HG03196 (cell line): Measurements from ENCODE around the gene ZNF77.
"Not testable (repeated sequence)": the region's sequence is repeated elsewhere in the genome, so short reads cannot be mapped to it uniquely, and the experiment has no call there.

Experiments
- ATAC-seq: cut with Tn5 transposase; IDR thresholded peaks from one replicate; pipeline ENCODE4 v1.9.1; 2021; ENCODE audit not compliant: unreplicated experiment

The ZNF77 gene

DNA sequence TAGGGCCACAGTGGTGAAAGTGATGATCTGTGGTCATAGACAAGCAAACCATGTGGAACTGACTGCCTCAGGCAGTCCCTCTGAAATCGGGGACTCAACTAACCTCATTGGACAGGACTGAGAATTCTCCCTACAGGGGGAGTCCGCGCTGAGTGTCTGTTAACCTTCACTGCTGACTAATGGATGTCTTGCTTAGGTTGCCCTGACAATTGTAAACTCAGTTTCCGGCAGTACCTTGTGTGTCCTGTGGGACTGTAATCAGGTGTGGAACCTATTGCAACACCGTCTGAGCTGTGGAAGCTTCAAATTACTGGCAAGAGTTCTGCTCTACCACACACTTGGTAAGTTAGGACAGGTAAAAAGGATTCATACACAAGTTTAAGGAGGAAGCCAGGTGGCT, 21.8 kb downstream of the ZNF77 start:
- no peak for ATAC-seq

- ATAC-seq = no peak
These were observed 27.2 kb downstream of the ZNF77 start for GRCh38 chr19:2917275-2918184.

- ATAC-seq = no peak
These were observed 32.5 kb downstream of the ZNF77 start for GRCh38 chr19:2912306-2912705.

DNA sequence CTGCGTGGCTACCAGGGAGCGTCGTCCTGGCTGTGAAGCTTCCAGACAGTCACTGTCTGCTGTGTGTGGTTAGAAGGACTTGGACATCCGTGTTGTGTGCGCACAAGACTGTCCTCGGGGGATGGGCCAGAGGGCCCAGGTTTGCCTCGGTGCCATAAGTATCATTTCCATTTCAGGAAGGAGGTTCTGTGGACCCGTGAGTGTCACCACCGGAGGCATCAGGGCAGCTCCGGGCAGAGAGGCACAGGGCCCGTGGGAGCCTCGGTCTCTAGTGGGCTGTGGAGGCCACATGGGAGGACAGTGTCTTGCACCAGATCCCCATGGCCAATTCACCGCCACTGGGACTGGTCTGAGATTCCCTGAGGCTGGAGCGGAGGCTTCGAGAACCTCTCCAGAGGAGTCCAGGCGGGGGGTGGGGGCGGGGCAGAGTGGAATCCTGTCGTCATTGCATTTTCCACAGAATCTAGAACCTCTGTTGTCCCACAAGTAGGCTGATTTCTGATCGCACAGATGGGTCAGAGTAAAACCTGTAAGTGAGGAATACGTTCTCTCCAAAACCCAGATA, 38.1 kb downstream of the ZNF77 start:
- no peak for ATAC-seq

- ATAC-seq = no peak
These were observed 38.8 kb downstream of the ZNF77 start for GRCh38 chr19:2905918-2906519.

DNA sequence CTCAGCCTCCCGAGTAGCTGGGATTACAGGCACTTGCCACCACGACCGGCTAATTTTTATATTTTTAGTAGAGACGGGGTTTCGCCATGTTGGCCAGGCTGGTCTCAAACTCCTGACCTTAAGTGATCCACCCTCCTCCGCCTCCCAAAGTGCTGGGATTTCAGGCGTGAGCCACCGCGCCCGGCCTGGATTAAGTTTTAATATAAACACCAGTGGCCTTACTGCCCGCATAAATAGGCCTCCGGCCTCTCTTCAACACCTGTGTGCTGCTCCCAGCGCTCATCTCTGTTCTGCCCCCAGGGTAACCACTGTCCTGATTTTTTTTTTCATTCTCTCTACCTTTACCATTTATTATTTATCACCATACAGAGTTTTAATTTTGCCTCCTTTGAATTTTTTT, 41.4 kb downstream of the ZNF77 start:
- ATAC-seq = not testable (repeated sequence)

GRCh38 chr19:2902590-2903218, 42.1 kb downstream of the ZNF77 start:
- ATAC-seq = no peak

DNA sequence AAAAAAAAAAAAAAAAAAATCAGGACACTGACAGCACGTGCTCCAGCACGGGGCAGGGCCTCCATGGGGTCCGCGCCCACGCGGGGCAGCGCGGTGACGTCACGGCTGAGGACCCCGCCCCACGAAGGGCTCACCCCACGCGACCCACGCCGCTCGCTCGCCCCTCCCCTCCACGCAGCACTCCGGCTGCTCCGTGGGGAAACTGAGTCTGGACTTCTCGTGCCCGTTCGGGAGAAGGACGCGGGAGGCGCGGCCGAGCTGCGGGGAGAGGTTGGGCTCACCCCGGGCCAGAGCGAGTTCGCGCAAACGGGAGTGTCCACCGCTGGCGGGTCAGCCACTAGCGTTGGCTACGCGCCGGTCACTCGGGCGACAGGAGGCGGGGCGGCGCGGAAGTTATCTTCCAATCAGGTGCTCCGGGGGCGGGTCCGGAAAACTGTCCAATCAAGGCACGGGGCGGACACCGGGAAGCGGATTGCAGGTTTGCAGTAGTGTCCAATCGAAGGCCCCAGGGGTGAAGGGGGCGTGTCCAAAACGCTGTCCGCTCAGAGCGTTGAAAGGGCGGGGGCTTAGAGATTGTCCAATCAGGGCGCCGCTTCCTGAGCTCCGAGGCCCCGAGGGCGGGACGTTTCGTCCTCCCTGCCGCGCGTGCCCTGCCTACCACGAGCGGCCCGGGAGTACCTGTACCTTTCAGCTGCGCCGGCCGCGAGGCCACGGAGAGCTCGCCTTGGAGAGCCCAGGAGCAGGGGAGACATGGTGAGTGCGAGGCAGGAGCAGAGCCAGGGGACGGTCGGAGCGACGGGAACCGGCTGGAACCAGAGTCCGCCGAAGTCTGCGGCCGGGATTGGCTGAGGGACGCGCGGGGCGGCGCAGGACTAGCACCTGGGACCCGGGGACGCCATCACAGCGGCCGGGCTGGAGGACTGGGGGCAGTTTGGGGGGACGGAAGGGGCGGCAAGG, 44.2 kb downstream of the ZNF77 start, which contains the start of gene ZNF57:
Gene ZNF57, plus strand, starts transcription at position 633 of the 957 bp plus-strand sequence. Its CDS starts 118 bp downstream, at position 751.
- peak; percentile 91 for ATAC-seq

DNA sequence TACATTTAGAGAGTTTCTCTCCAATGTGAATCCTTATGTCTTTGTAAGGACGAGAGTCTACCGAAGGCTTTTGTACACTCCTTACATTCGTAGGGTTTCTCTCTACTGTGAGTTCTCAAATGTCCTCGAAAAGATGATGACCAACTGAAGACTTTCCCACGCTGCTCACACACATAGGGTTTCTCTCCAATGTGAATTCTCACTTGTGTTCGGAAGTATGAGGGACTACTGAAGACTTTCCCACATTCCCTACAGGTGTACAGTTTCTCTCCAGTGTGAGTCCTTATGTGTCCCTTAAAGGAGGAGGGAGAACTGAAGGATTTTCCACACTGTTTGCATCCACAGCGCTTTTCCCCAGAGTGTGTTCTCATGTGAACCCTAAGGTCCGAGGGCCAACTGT, 48.1 kb downstream of the ZNF77 start:
- no peak for ATAC-seq

GRCh38 chr19:2890531-2890930, 54.2 kb downstream of the ZNF77 start:
- ATAC-seq = not testable (repeated sequence)

DNA sequence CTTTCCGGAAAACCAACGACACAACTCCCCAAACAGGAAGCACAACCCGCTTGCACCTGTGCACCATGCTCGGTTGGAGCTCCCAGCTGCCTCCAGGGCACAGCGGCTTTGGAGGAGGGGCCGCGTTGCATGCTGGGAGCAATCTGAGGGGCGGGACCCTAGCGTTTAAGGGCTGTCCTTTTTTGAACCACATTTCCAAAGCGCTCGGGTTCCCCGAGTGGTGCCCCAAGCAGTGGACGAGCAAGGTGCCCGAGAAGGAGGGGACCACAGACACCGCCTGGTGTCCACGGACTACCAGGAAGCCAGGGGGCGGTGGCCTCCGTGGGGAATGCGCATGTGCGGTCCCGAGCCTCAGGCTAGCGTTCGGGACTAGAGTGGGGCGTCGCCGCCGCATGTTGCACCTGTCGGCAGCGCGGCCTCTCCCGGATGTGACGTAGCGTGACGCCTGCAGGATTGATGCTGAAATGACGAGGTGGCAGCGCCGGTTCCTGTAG, 56.0 kb downstream of the ZNF77 start:
- ATAC-seq = no peak

DNA sequence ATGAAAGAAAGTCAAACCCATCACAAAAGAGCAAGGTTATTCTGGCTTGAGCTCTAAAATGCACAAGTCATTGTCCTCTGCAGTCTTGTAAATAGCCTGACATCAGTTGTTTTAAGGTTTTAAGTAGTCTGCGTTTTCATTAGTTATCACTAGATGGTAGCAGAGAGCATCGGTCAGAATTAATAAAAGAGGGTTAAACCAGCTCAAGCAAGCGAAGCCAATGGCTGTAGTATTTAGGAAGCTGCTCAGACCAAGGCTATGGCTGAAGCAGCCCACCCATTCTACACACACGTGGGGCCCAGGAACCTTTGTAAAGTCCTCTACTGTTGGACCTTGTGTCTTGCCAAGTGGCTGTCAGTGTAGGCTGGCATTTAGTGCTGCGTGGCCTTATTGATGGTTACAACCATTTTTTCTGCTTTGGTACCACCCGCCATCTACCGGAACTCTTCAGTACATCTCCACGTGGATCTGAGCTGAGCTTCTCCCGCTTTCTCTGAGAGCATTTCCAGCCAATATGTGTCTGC, 57.3 kb downstream of the ZNF77 start:
- ATAC-seq = no peak

- ATAC-seq = no peak
These were observed 59.0 kb downstream of the ZNF77 start for GRCh38 chr19:2885736-2886135.

- no peak for ATAC-seq
These were observed 60.9 kb downstream of the ZNF77 start for GRCh38 chr19:2883686-2884439.
